Activated CD8-positive, alpha-beta memory T cell treated with anti-CD3 and anti-CD28 coated beads for 24 hours (primary cell): ENCODE measurements around the gene MSMO1.
"Not testable (repeated sequence)": the region's sequence is repeated elsewhere in the genome, so short reads cannot be mapped to it uniquely, and the experiment has no call there.

ENCODE experiments used
- DNase-seq: peaks from one replicate; pipeline ENCODE4 v3.0.0-alpha.2; 2020

MSMO1 gene

DNA sequence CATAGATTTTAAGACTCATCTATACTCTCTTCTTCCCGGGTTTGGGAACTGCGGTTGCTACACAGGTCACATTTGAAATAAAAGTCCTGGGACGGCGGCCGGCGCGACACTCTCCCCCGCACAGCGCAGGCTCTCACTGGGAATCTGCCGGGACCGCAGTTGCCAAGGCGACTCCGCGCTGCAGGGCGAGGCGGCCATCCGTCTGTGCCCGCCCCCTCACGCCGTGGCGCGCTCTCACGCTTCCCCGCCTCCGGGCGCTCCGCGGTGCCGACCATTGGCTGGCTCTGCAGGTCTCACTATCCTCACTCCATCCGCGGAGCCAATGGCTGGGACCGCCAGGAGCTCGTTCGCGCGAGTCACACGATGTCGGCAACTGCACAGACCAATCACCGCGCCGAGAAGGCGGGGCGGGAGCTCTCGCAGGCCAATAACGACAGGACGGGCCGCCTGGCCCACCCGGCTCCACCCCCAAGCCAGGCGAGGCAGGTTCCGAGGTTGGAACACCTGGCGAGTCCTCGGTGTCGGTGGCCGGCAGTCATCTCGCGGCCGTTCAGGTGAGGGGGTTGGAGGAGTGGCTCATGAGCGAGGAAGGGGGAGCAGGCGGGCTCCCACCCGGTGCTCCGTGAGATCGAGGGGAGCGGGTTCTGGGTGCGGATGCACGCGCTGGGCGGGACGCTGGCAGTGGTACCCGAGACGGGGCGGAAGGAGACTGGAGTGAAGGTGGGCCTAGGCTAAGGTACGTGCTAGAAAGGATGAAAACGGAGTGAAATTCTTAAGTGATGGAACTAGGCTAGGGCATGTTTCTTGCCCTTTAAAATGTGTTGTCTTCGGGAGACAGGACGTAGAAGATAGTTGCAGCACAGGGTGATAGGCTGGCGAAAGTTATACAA lies at the start of gene MSMO1:
Gene MSMO1, plus strand, starts transcription at position 459 of the 890 bp plus-strand sequence. CDS start 5,702 bp downstream, outside the sequence.
- peak; percentile 97 for DNase-seq

GRCh38 chr4:165279531-165279930 lies 47.9 kb upstream of the MSMO1 start:
- not testable (repeated sequence) for DNase-seq

GRCh38 chr4:165284697-165285096 lies 42.8 kb upstream of the MSMO1 start:
- not testable (repeated sequence) for DNase-seq

DNA sequence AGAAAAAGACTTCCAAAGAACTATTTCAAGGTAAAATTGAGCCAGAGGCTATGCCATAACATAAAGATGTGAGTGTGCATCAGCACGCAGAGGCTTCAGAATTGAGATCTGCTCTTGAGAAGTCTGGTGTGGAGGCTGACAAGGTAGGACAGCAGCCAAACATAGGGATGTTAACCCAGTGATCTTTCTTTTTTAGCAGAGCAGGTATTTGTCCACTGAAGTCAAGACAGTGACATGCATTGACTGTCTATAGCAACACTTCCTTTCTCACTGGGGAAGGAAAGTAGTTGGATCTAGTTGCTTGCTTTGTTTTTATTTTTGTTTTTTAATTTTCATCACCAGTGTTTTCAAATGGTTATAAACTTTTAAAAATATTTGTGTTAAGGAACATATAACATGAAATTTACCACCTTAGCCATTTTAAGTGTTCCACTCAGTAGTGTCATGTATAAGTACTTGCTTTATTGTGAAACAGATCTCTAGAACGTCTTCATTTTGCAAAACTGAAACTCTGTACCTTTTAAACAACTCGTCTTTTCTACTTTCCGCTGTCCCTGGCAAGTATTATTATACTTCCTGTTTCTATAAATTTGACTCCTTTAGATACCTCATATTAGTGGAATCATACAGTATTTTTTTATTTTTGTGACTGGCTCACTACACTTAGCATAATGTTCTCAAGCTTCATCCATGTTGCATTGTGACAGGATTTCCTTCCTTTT lies 40.7 kb upstream of the MSMO1 start:
- not testable (repeated sequence) for DNase-seq

DNA sequence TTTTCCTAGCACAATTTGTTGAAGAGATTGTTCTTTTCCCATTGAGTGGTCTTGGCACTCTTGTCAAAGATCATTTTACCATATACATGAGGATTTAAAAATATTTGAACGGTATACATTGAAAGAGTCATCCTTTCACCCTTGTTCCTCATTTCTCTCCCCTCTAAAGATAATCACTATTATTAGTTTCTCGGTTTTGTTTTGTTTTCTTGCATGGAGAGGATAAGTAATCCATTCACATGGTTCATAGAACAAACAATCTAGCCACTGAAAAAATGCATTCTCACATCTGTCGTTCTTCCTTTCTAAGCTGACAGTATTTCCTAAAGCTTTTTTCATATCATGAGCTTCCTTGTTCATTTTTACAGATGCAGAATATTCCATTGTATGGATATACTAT lies 39.2 kb upstream of the MSMO1 start:
- no peak for DNase-seq

- no peak for DNase-seq
Observed at GRCh38 chr4:165288639-165289422, 38.6 kb upstream of the MSMO1 start.

DNA sequence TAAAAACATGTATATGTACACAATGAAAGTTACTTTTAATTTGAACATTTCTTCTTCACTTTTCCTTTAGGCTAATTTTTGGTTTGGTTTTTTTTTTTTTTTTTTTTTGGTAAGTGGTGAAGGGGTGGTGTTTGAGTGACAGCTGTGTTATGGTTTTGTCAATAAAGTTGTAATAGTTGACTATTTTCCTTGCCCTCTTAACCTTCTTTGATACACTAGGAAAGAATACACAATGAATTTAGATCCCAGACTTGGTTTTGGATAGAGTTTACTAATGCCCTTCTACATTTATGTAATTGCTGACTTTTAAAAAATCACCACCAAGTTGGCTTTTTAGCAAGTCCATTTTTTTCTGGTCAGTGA lies 38.1 kb upstream of the MSMO1 start:
- DNase-seq, result no peak

- no peak for DNase-seq
Observed at GRCh38 chr4:165293061-165293460, 34.4 kb upstream of the MSMO1 start.

DNA sequence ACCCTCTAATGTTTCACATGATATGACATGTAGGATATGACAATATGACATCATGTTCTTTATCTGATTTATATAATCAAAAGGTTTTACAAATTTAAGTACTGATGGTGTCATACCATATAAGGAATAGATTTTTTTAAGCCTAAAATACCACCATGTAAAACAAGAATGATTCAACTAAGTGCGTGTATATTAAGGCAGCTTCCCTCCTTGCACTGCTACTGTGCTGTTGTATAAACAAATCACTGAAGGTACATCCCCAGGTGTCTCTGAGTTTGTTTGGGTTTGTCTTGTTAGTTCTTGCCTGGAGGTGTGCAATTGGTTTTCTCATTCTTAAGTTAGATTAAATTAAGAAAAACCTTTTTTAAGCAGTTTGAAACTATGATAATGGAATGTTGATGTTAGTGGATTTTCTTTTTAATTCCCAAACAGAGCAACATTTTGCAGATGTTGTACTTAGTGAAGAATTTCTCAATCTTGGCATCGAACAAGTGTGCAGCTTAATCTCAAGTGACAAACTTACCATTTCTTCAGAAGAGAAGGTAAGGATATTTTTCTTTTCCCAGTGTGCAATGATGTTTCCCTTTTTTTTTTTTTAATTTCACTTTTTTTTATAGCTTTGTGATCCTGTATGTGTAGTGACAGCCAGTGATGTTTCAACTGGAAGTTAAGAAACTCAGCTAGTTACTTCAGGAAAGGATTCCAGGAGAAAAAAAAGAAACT lies 33.4 kb upstream of the MSMO1 start:
- DNase-seq, result no peak

- DNase-seq, result no peak
Observed at GRCh38 chr4:165294907-165295306, 32.6 kb upstream of the MSMO1 start.

DNA sequence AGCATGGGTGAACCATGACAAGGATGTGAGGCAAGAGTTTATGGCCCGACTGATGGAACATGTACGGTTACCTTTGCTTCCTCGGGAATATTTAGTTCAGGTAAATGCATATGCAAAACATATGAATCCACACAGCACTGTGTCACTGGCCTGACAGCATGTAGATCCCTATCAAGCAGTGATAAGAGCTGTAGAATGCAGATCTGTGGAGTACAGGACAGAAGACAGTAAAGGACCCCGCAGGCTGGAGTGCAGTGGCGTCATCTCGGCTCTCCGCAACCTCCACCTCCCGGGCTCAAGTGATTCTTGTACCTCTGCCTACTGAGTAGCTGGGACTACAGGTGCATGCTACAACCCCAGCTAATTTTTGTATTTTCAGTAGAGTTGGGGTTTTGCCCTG lies 29.8 kb upstream of the MSMO1 start:
- no peak for DNase-seq

DNA sequence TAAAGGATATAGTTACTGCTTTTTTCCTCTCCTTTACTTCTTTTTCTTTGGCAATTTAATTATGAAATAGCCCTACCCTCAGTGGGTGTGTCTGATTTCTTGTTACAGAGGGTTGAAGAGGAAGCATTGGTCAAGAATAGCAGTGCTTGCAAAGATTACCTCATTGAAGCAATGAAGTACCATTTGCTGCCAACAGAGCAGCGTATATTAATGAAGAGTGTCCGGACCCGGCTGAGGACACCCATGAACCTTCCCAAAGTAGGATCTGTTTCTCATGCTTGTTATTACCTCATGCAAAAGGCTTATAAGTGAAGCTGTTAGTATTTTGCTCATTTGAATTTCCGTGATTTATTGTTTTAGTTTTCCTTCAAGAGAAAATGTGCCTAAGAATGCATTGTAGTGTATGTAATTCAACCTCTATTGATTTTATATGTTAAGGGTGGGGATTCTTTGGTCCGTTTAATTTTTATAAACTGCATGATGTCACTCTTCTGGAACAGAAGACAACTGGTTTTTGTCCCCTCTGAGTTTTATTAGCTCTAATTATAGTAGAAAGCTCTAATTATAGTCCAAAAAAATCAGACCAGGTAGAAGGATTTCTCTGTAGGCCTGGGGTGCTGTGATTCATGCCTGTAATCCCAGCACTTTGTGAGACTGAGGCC lies 27.9 kb upstream of the MSMO1 start:
- no peak for DNase-seq

DNA sequence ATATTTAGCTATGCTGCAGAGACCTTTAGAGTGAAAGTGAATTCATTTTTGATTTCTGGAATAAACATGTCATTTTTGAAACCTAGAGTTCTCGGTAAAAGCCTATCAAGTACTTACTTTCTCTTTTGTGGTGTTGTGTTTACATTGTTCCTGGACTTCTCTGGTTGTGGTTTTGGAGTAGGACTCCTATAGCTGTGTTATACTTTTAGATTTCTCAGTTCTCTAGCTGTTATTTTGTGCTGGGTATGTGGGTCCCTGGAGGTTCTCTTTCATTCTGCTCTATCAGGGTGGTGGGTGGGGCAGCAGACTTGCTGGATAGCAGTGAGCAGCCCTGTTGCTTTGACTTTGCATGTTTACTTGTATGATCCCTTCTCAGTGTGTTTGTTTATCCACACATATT lies 25.6 kb upstream of the MSMO1 start:
- no peak for DNase-seq

GRCh38 chr4:165302658-165303057 lies 24.8 kb upstream of the MSMO1 start:
- DNase-seq, result no peak

DNA sequence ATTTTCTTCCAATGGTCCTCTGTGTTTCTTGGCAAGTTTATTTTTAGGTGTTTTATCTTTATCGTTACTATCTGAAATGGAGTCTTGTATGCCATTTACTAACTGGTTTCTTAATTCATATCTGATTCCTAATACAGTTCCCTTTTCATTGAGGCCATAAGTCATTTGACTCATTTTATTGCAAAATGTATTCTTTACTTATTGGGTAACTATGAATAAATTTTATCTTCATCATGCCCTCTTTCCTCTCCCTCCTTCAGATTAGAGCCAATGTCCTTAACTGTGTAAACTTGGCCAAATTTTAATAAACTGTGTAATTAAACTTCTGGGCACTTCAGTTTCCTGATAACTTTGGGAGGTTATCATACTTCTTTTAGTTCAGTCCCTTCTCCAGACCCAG lies 19.3 kb upstream of the MSMO1 start:
- no peak for DNase-seq

DNA sequence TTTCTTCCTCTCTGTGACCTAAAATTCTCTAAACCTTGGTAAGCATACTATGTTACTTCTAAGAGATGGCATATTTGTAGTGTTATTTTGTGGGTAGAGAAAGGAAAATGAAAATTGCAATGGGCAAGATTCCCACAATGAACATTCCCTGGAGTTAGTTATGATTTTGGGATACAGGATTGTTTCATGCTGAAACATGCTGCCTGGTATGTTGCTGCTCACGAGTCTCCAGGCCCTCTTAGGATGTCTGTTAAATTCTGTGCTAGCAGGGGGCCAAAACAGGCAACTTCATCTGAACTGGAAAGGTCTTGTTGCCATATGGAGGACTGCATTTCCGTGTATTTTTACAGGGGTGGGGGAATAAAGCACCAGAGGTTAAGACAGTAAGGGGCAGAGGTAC lies 18.9 kb upstream of the MSMO1 start:
- DNase-seq, result no peak

DNA sequence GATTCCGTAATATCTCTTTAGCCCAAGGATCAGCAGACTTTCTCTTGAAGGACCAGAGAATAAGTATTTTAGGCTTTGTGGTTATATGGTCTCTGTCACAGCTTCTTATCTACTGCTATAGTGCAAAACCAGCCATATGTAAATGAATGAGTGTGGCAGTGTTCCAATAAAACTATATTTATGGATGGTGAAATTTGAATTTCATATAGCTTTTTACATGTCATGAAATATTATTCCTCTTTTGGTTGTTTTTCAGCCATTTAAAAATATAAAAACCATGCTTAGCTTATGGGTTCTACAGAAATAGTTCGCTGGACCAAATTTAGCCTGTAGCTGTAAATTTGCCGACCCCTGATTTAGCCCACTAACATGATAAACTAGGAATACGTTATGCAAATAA lies 18.0 kb upstream of the MSMO1 start:
- no peak for DNase-seq

GRCh38 chr4:165312506-165312905 lies 15.0 kb upstream of the MSMO1 start:
- no peak for DNase-seq

GRCh38 chr4:165319030-165319429 lies 8.4 kb upstream of the MSMO1 start:
- no peak for DNase-seq

GRCh38 chr4:165319509-165319908 lies 8.0 kb upstream of the MSMO1 start:
- DNase-seq, result no peak

DNA sequence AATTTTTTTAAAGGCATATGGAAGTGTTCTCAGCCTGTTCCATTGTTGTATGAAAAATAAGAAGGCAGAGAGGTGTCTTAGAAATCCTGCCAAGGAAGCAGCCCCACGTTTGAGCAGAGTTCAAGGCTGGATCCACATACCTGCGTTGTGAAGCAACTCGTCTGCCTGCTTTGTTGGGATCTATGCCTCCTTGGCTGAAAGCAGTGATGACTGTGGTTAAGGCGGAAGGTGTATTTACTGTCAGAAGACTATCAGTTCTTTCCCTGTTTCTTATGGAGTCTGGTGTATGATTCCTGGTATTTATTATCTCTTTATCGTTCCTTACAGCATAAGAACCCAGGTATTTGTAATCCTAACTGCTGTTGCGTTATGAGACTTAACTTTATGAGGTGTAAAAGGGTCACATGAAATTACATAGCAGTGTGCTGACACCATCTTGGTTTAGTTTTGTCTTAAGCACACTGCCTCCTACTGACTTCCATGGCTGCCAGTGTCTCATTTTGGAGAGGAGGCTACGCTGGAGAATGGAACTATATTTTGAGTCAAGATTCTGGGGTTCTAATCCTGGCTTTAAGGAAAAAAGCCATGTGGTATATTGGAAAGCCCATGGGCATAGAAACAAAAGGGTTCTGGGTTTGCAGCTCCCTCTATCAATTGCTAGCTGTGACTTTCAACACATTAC lies 3.1 kb upstream of the MSMO1 start:
- no peak for DNase-seq

DNA sequence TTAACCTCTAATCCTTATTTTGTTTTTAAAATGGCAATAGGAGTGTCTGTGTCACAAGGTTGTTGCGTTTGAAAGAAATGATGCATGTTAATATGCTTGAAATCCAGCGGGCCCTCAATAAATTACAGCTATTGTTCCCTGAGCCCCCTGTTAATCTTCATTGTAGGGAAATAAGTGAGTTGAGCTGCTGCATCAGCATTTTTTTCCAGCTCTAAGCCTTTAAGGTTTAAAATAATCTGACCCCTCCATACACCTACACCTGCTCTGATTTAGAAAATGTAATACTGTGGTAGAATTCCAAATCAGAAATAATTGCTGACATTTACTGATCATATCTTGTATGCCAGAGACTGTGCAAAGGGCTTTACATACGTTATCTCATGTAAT lies 2.6 kb upstream of the MSMO1 start:
- no peak for DNase-seq
